ENCODE results near the gene TF.

GRCh38 chr3:133747373-133747772 is 1.2 kb downstream of the TF start:
- TF ChIP-seq POLR2A (IDR thresholded peaks at IDR 0.05): no peak
- no peak for TF ChIP-seq CTCF (IDR thresholded peaks at IDR 0.05 in 8 of 11, conservative IDR thresholded peaks at IDR 0.05 in 3 of 11)
